Lung (tissue), 12 donors: ENCODE measurements around the gene ADCY2. TPM values are rescaled to one million over a fixed set of nuclear protein-coding genes. Genes with fewer than 3 reads are reported as not detected.

Source experiments
- ATAC-seq: fragments of 200-7000 bp; cut with Tn5 transposase; one replicate; pipeline ENCODE4 v1.9.1; 2020; ENCODE audit warnings: moderate number of reproducible peaks; ENCODE audit not compliant: insufficient read depth, low FRiP score
- DNase-seq, 3 donors: peaks; one replicate each; pipeline ENCODE4 v3.0.0-alpha.2; 2013 to 2017
- H3K27ac ChIP-seq, 2 donors: one replicate each; pipeline ENCODE4 v1.5.1; 2013; ENCODE audit warnings: mild to moderate bottlenecking in 2 of 2, moderate library complexity in 2 of 2, control low read depth in 1 of 2, inconsistent platforms in 1 of 2, low read depth in 1 of 2, low read length in 1 of 2
- H3K27me3 ChIP-seq, 3 donors: one replicate each; pipeline ENCODE4 v1.5.1; 2013; ENCODE audit warnings: low read length in 2 of 3; ENCODE audit not compliant: control insufficient read depth in 3 of 3, insufficient read depth in 3 of 3
- H3K36me3 ChIP-seq, 4 donors: one replicate each; pipeline ENCODE4 v1.5.1; 2013; ENCODE audit warnings: low read length in 4 of 4, mild to moderate bottlenecking in 1 of 4, moderate library complexity in 1 of 4; ENCODE audit not compliant: control insufficient read depth in 4 of 4, insufficient read depth in 4 of 4
- H3K4me1 ChIP-seq, 5 donors: one replicate each; pipeline ENCODE4 v1.5.1; 2013; ENCODE audit warnings: low read length in 5 of 5, mild to moderate bottlenecking in 2 of 5, moderate library complexity in 1 of 5; ENCODE audit not compliant: control insufficient read depth in 5 of 5, insufficient read depth in 5 of 5
- H3K4me3 ChIP-seq: one replicate; pipeline ENCODE4 v1.5.1; 2013; ENCODE audit warnings: mild to moderate bottlenecking, control low read depth, moderate library complexity
- H3K9ac ChIP-seq, 2 donors: one replicate each; pipeline ENCODE4 v1.5.1; 2013; ENCODE audit warnings: low read length in 2 of 2, control low read depth in 1 of 2; ENCODE audit not compliant: insufficient read depth in 1 of 2
- H3K9me3 ChIP-seq, 4 donors: one replicate each; pipeline ENCODE4 v1.5.1; 2013; ENCODE audit warnings: low read length in 3 of 4, mild to moderate bottlenecking in 1 of 4, moderate library complexity in 1 of 4; ENCODE audit not compliant: control insufficient read depth in 4 of 4, insufficient read depth in 3 of 4
- WGBS, 2 donors: extraction: QIAGEN DNeasy Blood & Tissue Kit; methylation state at CpG; one replicate each; pipeline ENCODE4 v1.1.7; 2013; 5-methylcytosine and 5-hydroxymethylcytosine counted together
- polyA plus RNA-seq, 2 donors: library from polyadenylated mRNA; stranded (reverse); fragments of 200-250 nt; gene quantifications; one replicate each; pipeline ENCODE4 v1.2.1, GENCODE V29; 2013
- total RNA-seq, 2 donors: library from RNA; depleted of rRNA in 1 of 2; stranded (reverse); fragments of >200 nt in 1 of 2; gene quantifications; one replicate each; pipeline ENCODE4 v1.2.1, GENCODE V29; 2014 to 2021
- TF ChIP-seq, protein P1 (sequence below): IDR thresholded peaks from 2 replicates; pipeline ENCODE4 v1.5.1; 2012; ENCODE audit warnings: mild to moderate bottlenecking; ENCODE audit errors: control extremely low read depth, extremely low read depth
- donor health status: control.
- donor health status: control.
- donor health status: Bipolar disorder and iron deficiency.
- donor health status: healthy.
- donor health status: DM: yes; HTN: yes; CAD: no.

The ADCY2 gene
- total and polyA plus RNA-seq, 4 donors: 0.10 to 3.5 (median 0.84) TPM

GRCh38 chr5:7857926-7858632 is 462.1 kb downstream of the ADCY2 start:
- no peak overlapping the region for H3K4me3 ChIP-seq
- H3K27ac ChIP-seq: no peak overlapping the region
- DNase-seq: no peak
- TF ChIP-seq, protein P1, sequence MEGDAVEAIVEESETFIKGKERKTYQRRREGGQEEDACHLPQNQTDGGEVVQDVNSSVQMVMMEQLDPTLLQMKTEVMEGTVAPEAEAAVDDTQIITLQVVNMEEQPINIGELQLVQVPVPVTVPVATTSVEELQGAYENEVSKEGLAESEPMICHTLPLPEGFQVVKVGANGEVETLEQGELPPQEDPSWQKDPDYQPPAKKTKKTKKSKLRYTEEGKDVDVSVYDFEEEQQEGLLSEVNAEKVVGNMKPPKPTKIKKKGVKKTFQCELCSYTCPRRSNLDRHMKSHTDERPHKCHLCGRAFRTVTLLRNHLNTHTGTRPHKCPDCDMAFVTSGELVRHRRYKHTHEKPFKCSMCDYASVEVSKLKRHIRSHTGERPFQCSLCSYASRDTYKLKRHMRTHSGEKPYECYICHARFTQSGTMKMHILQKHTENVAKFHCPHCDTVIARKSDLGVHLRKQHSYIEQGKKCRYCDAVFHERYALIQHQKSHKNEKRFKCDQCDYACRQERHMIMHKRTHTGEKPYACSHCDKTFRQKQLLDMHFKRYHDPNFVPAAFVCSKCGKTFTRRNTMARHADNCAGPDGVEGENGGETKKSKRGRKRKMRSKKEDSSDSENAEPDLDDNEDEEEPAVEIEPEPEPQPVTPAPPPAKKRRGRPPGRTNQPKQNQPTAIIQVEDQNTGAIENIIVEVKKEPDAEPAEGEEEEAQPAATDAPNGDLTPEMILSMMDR: no peak
- no peaks in the 10 kb centered on the region for H3K4me1 ChIP-seq
- WGBS, 2 donors: 56 to 66% methylated on average over 9 of the region's 9 CpGs
- no peaks in the 10 kb centered on the region for H3K27me3 ChIP-seq
- ATAC-seq: no peak
- peaks cover 9 to 16% (median 16%) of the 10 kb centered on the region in 4 donors for H3K36me3 ChIP-seq
- H3K9ac ChIP-seq: no peak overlapping the region
- peaks cover 0 to 2% (median 0%) of the 10 kb centered on the region in 4 donors for H3K9me3 ChIP-seq

- TF ChIP-seq, protein P1: no peak
- Histone ChIP-seq H3K9me3 (peaks cover 0 to 2% (median 0%) of the 10 kb centered on the region in 4 donors), H3K9ac (no peak overlapping the region), H3K36me3 (peaks cover 8 to 21% (median 10%) of the 10 kb centered on the region in 4 donors), H3K27me3 (no peaks in the 10 kb centered on the region), H3K27ac (no peak overlapping the region), H3K4me3 (no peak overlapping the region), H3K4me1 (peaks cover 0 to 21% (median 9%) of the 10 kb centered on the region in 5 donors)
- DNase-seq (no peak), ATAC-seq (no peak)
- WGBS, 2 donors: 90 to 95% methylated on average over 2 of the region's 2 CpGs
Measured at GRCh38 chr5:7866196-7866595, 470.3 kb downstream of the ADCY2 start.

DNA sequence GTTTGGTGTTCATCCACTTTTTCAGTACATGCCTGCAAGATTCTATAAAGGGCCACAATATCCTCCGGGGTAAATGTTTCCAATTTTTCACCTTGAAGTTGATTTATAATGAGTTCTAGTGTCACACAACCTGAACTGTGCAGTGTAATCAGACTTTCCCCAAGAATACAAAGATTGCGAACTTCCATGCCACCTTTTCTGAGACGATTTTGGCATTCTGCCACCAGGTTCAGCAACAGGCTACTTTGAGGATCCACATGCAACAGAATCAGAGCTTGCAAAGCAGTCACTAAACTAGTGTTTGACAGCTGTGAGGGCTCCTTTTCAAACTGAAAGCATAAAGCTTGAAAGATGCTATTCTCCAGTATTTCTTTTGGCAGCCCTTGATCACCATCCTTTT is 471.3 kb downstream of the ADCY2 start:
- DNase-seq (no peak), ATAC-seq (no peak)
- no peak overlapping the region for H3K9ac ChIP-seq
- TF ChIP-seq, protein P1: no peak
- H3K27me3 ChIP-seq: no peaks in the 10 kb centered on the region
- no peak overlapping the region for H3K4me3 ChIP-seq
- whole genome bisulfite sequencing, 2 donors: 77 to 80% methylated on average over 3 of the region's 3 CpGs
- H3K4me1 ChIP-seq: peaks cover 0 to 21% (median 9%) of the 10 kb centered on the region in 5 donors
- no peaks in the 10 kb centered on the region for H3K9me3 ChIP-seq
- no peak overlapping the region for H3K27ac ChIP-seq
- peaks cover 1 to 15% (median 6%) of the 10 kb centered on the region in 4 donors for H3K36me3 ChIP-seq
